ENCODE data around the gene FOXN4.

The FOXN4 gene

DNA sequence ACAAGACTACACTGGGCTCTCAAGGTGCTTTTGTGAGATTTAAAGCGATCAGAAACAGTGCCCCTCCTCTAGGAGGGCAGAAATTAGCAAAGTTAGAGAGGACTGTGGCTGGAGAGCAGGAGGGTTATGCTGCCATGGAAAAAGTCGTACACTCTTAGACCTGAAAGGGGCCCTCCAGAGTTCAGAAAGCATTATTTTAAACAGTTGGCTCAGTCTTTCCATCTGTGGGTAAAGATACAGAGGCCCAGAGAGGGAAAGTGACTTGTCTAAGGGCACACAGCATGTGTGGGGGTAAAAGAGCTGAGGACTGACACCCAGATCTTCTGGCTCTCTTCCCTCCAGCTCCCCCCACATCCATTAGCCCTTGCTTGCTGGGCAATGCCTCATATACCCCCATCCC, 47.1 kb downstream of the FOXN4 start:
- Histone ChIP-seq H3K27me3 (ENCODE audit: control insufficient read depth in 1 of 2, insufficient read depth in 2 of 2, low read length in 2 of 2) (no peaks in the 10 kb centered on the region), H3K4me1 (ENCODE audit: control insufficient read depth in 1 of 2, insufficient read depth in 2 of 2, low read length in 2 of 2) (no peaks in the 10 kb centered on the region), H3K4me3 (ENCODE audit: low read depth in 1 of 2, low read length in 2 of 2) (no peak overlapping the region), H3K9ac (ENCODE audit: low read depth in 1 of 2, low read length in 2 of 2) (no peak overlapping the region), H3K9me3 (ENCODE audit: control insufficient read depth in 1 of 2, low read length in 2 of 2) (no peaks in the 10 kb centered on the region), H3K27ac (ENCODE audit: low read depth, low read length) (no peak overlapping the region), H3K36me3 (ENCODE audit: control insufficient read depth in 1 of 2, insufficient read depth in 2 of 2, low read length in 2 of 2) (peaks cover 32 to 72% of the 10 kb centered on the region in 2 donors)

GRCh38 chr12:109261087-109261486, 48.0 kb downstream of the FOXN4 start:
- peaks cover 32 to 71% of the 10 kb centered on the region in 2 donors for H3K36me3 ChIP-seq (ENCODE audit: control insufficient read depth in 1 of 2, insufficient read depth in 2 of 2, low read length in 2 of 2)
- no peak overlapping the region for H3K27ac ChIP-seq (ENCODE audit: low read depth, low read length)
- no peaks in the 10 kb centered on the region for H3K4me1 ChIP-seq (ENCODE audit: control insufficient read depth in 1 of 2, insufficient read depth in 2 of 2, low read length in 2 of 2)
- H3K27me3 ChIP-seq (ENCODE audit: control insufficient read depth in 1 of 2, insufficient read depth in 2 of 2, low read length in 2 of 2) = no peaks in the 10 kb centered on the region
- H3K9ac ChIP-seq (ENCODE audit: low read depth in 1 of 2, low read length in 2 of 2) = no peak overlapping the region
- H3K9me3 ChIP-seq (ENCODE audit: control insufficient read depth in 1 of 2, low read length in 2 of 2) = no peaks in the 10 kb centered on the region
- H3K4me3 ChIP-seq (ENCODE audit: low read depth in 1 of 2, low read length in 2 of 2) = no peak overlapping the region

DNA sequence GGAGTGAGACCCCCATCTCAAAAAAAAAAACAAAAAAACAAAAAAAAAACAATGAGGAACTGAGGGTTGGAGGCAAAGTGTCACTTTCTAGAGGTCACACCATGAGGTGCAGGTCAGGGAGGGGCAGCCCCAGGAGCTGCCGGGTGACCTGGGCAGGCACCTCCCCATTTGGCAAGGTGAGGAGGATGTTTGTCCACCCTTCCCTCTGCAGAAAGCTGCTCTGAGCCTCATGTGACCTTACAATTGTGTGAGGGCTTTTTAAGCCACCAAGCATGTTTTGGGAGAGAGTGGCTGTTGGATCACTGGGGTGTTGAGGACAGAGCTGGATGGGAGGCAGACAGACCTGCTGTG, 49.6 kb downstream of the FOXN4 start:
- H3K4me1 ChIP-seq (ENCODE audit: control insufficient read depth in 1 of 2, insufficient read depth in 2 of 2, low read length in 2 of 2) = no peaks in the 10 kb centered on the region
- H3K4me3 ChIP-seq (ENCODE audit: low read depth in 1 of 2, low read length in 2 of 2) = no peak overlapping the region
- H3K27me3 ChIP-seq (ENCODE audit: control insufficient read depth in 1 of 2, insufficient read depth in 2 of 2, low read length in 2 of 2) = no peaks in the 10 kb centered on the region
- H3K9me3 ChIP-seq (ENCODE audit: control insufficient read depth in 1 of 2, low read length in 2 of 2) = no peaks in the 10 kb centered on the region
- peaks cover 19 to 69% of the 10 kb centered on the region in 2 donors for H3K36me3 ChIP-seq (ENCODE audit: control insufficient read depth in 1 of 2, insufficient read depth in 2 of 2, low read length in 2 of 2)
- no peak overlapping the region for H3K9ac ChIP-seq (ENCODE audit: low read depth in 1 of 2, low read length in 2 of 2)
- no peak overlapping the region for H3K27ac ChIP-seq (ENCODE audit: low read depth, low read length)

- no peaks in the 10 kb centered on the region for H3K27me3 ChIP-seq (ENCODE audit: control insufficient read depth in 1 of 2, insufficient read depth in 2 of 2, low read length in 2 of 2)
- H3K9ac ChIP-seq (ENCODE audit: low read depth in 1 of 2, low read length in 2 of 2) = no peak overlapping the region
- H3K36me3 ChIP-seq (ENCODE audit: control insufficient read depth in 1 of 2, insufficient read depth in 2 of 2, low read length in 2 of 2) = peaks cover 21 to 74% of the 10 kb centered on the region in 2 donors
- no peaks in the 10 kb centered on the region for H3K4me1 ChIP-seq (ENCODE audit: control insufficient read depth in 1 of 2, insufficient read depth in 2 of 2, low read length in 2 of 2)
- H3K4me3 ChIP-seq (ENCODE audit: low read depth in 1 of 2, low read length in 2 of 2) = no peak overlapping the region
- H3K27ac ChIP-seq (ENCODE audit: low read depth, low read length) = no peak overlapping the region
- peaks cover 0 to 2% of the 10 kb centered on the region in 2 donors for H3K9me3 ChIP-seq (ENCODE audit: control insufficient read depth in 1 of 2, low read length in 2 of 2)
These were observed 50.2 kb downstream of the FOXN4 start for GRCh38 chr12:109258607-109259544.

GRCh38 chr12:109258201-109258600, 50.9 kb downstream of the FOXN4 start:
- no peak overlapping the region for H3K27ac ChIP-seq (ENCODE audit: low read depth, low read length)
- H3K9me3 ChIP-seq (ENCODE audit: control insufficient read depth in 1 of 2, low read length in 2 of 2) = peaks cover 0 to 9% of the 10 kb centered on the region in 2 donors
- H3K9ac ChIP-seq (ENCODE audit: low read depth in 1 of 2, low read length in 2 of 2) = no peak overlapping the region
- no peak overlapping the region for H3K4me3 ChIP-seq (ENCODE audit: low read depth in 1 of 2, low read length in 2 of 2)
- no peaks in the 10 kb centered on the region for H3K4me1 ChIP-seq (ENCODE audit: control insufficient read depth in 1 of 2, insufficient read depth in 2 of 2, low read length in 2 of 2)
- H3K27me3 ChIP-seq (ENCODE audit: control insufficient read depth in 1 of 2, insufficient read depth in 2 of 2, low read length in 2 of 2) = no peaks in the 10 kb centered on the region
- H3K36me3 ChIP-seq (ENCODE audit: control insufficient read depth in 1 of 2, insufficient read depth in 2 of 2, low read length in 2 of 2) = peaks cover 27 to 80% of the 10 kb centered on the region in 2 donors

DNA sequence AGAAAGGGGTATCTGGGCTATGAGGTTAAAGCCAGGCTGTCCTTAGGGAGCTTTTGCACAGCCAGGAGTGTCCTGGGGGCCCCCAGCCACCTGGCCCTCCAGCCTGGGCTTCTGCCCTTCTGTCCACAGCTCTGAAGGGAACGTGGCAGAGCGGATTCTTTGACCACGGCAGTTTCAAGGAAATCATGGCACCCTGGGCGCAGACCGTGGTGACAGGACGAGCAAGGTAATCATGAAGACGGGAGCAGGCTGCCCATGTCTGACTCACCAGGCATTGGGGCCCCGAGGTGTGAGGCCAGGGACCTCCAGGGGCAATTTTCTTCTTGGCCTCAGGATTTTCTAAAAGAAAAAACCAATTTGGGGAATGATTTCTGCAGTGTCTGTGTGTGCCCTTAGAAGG, 53.1 kb downstream of the FOXN4 start:
- H3K36me3 ChIP-seq (ENCODE audit: control insufficient read depth in 1 of 2, insufficient read depth in 2 of 2, low read length in 2 of 2) = peaks cover 40 to 80% of the 10 kb centered on the region in 2 donors
- H3K27me3 ChIP-seq (ENCODE audit: control insufficient read depth in 1 of 2, insufficient read depth in 2 of 2, low read length in 2 of 2) = no peaks in the 10 kb centered on the region
- no peak overlapping the region for H3K4me3 ChIP-seq (ENCODE audit: low read depth in 1 of 2, low read length in 2 of 2)
- H3K27ac ChIP-seq (ENCODE audit: low read depth, low read length) = no peak overlapping the region
- H3K9ac ChIP-seq (ENCODE audit: low read depth in 1 of 2, low read length in 2 of 2) = no peak overlapping the region
- H3K9me3 ChIP-seq (ENCODE audit: control insufficient read depth in 1 of 2, low read length in 2 of 2) = peaks cover 0 to 12% of the 10 kb centered on the region in 2 donors
- H3K4me1 ChIP-seq (ENCODE audit: control insufficient read depth in 1 of 2, insufficient read depth in 2 of 2, low read length in 2 of 2) = no peaks in the 10 kb centered on the region

DNA sequence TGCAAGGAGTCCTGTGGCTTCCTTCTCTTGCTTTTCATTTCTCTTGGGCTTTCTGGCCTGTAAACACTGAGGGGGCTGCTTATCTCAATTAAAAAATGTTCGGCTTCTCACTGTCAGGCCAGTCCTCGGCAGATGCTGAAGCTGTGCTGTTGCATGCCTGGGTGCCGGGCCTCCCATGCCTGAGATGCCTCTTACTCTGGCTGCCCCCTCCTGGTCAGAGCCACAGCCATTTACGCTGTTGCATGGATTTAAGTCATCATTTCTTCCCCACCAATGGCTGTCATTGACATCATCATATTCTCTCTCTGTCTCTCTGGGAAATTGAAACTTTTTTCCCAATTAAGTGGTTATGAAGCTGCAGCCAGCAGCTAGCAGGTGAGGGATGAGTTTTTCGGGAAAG, 53.7 kb downstream of the FOXN4 start:
- H3K4me1 ChIP-seq (ENCODE audit: control insufficient read depth in 1 of 2, insufficient read depth in 2 of 2, low read length in 2 of 2) = no peaks in the 10 kb centered on the region
- H3K27me3 ChIP-seq (ENCODE audit: control insufficient read depth in 1 of 2, insufficient read depth in 2 of 2, low read length in 2 of 2) = no peaks in the 10 kb centered on the region
- no peak overlapping the region for H3K9ac ChIP-seq (ENCODE audit: low read depth in 1 of 2, low read length in 2 of 2)
- H3K4me3 ChIP-seq (ENCODE audit: low read depth in 1 of 2, low read length in 2 of 2) = no peak overlapping the region
- peaks cover 37 to 81% of the 10 kb centered on the region in 2 donors for H3K36me3 ChIP-seq (ENCODE audit: control insufficient read depth in 1 of 2, insufficient read depth in 2 of 2, low read length in 2 of 2)
- peaks cover 0 to 12% of the 10 kb centered on the region in 2 donors for H3K9me3 ChIP-seq (ENCODE audit: control insufficient read depth in 1 of 2, low read length in 2 of 2)
- H3K27ac ChIP-seq (ENCODE audit: low read depth, low read length) = no peak overlapping the region

DNA sequence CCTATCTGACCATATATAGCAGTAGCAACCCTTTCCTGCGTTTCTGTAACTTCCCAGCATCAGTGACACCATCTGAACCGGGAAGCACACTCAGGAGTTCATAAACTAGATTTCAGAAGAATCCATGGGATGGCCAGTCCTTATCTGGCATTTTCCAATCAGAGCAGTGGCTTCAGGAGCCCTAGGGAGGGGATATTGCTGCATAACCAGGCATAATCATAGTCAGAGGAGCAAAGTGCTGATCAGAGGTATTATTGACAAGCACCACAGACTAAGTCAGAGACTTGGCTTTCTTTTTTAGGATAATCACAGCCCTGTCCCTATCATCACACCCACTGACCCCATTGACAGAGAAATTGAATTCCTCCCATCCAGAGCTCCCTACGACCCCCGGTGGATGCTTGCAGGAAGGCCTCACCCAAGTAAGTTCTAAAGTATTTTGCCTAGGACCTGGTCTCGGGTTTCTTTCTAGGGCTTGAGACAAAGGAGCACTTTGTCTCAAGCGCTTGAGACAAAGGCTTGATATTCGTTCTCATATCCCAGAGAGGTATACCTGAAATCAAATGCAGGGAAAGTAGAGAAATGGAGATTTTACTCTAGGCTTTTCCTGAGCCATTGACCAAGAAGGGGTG, 55.1 kb downstream of the FOXN4 start:
- H3K27me3 ChIP-seq (ENCODE audit: control insufficient read depth in 1 of 2, insufficient read depth in 2 of 2, low read length in 2 of 2) = no peaks in the 10 kb centered on the region
- H3K36me3 ChIP-seq (ENCODE audit: control insufficient read depth in 1 of 2, insufficient read depth in 2 of 2, low read length in 2 of 2) = peaks cover 31 to 75% of the 10 kb centered on the region in 2 donors
- no peak overlapping the region for H3K27ac ChIP-seq (ENCODE audit: low read depth, low read length)
- no peak overlapping the region for H3K4me3 ChIP-seq (ENCODE audit: low read depth in 1 of 2, low read length in 2 of 2)
- peaks cover 0 to 12% of the 10 kb centered on the region in 2 donors for H3K9me3 ChIP-seq (ENCODE audit: control insufficient read depth in 1 of 2, low read length in 2 of 2)
- H3K4me1 ChIP-seq (ENCODE audit: control insufficient read depth in 1 of 2, insufficient read depth in 2 of 2, low read length in 2 of 2) = peaks cover 1 to 3% of the 10 kb centered on the region in 2 donors
- H3K9ac ChIP-seq (ENCODE audit: low read depth in 1 of 2, low read length in 2 of 2) = no peak overlapping the region

DNA sequence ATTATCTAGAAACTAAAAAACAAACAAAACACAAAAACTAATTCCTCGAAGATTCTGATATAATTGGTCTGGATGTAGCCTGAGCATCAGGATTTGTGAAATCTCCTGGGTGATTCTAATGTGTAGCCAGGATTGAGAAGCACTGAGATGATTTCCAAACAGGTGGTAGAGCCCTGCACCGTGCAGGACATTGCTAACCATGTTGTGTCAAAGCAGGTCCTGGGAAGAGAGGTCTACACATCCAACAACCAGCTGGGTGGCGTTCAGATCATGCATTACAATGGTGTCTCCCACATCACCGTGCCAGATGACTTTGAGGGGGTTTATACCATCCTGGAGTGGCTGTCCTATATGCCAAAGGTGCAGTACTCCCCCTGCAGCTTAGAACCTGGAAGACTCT, 56.3 kb downstream of the FOXN4 start:
- Histone ChIP-seq H3K9ac (ENCODE audit: low read depth in 1 of 2, low read length in 2 of 2) (no peak overlapping the region), H3K4me3 (ENCODE audit: low read depth in 1 of 2, low read length in 2 of 2) (no peak overlapping the region), H3K27ac (ENCODE audit: low read depth, low read length) (no peak overlapping the region), H3K27me3 (ENCODE audit: control insufficient read depth in 1 of 2, insufficient read depth in 2 of 2, low read length in 2 of 2) (no peaks in the 10 kb centered on the region), H3K9me3 (ENCODE audit: control insufficient read depth in 1 of 2, low read length in 2 of 2) (peaks cover 0 to 12% of the 10 kb centered on the region in 2 donors), H3K36me3 (ENCODE audit: control insufficient read depth in 1 of 2, insufficient read depth in 2 of 2, low read length in 2 of 2) (peaks cover 29 to 63% of the 10 kb centered on the region in 2 donors), H3K4me1 (ENCODE audit: control insufficient read depth in 1 of 2, insufficient read depth in 2 of 2, low read length in 2 of 2) (peaks cover 9 to 13% of the 10 kb centered on the region in 2 donors)

- Histone ChIP-seq H3K4me1 (ENCODE audit: control insufficient read depth in 1 of 2, insufficient read depth in 2 of 2, low read length in 2 of 2) (peaks cover 12 to 14% of the 10 kb centered on the region in 2 donors), H3K9me3 (ENCODE audit: control insufficient read depth in 1 of 2, low read length in 2 of 2) (peaks cover 0 to 12% of the 10 kb centered on the region in 2 donors), H3K9ac (ENCODE audit: low read depth in 1 of 2, low read length in 2 of 2) (no peak overlapping the region), H3K27ac (ENCODE audit: low read depth, low read length) (no peak overlapping the region), H3K36me3 (ENCODE audit: control insufficient read depth in 1 of 2, insufficient read depth in 2 of 2, low read length in 2 of 2) (peaks cover 36 to 63% of the 10 kb centered on the region in 2 donors), H3K4me3 (ENCODE audit: low read depth in 1 of 2, low read length in 2 of 2) (no peak overlapping the region), H3K27me3 (ENCODE audit: control insufficient read depth in 1 of 2, insufficient read depth in 2 of 2, low read length in 2 of 2) (no peaks in the 10 kb centered on the region)
These were observed 58.6 kb downstream of the FOXN4 start for GRCh38 chr12:109250523-109250922.
